ENCODE results near the gene KSR2.
A peak's percentile ranks its signal among the peaks of the same experiment; 100 is the strongest.
"Not testable (repeated sequence)": the region's sequence is repeated elsewhere in the genome, so short reads cannot be mapped to it uniquely, and the experiment has no call there.

KSR2 gene

GRCh38 chr12:117857632-117858612, 110.9 kb downstream of the KSR2 start:
- Histone ChIP-seq H3K27me3 (ENCODE audit: control insufficient read depth, insufficient read depth, low read length) (no peaks in the 10 kb centered on the region), H3K9ac (no peak overlapping the region), H3K79me2 (no peaks in the 10 kb centered on the region), H3K4me3 (ENCODE audit: low read depth, low read length) (no peak overlapping the region), H3K27ac (no peak overlapping the region), H3K9me3 (ENCODE audit: control insufficient read depth, low read length) (no peaks in the 10 kb centered on the region), H3K4me2 (ENCODE audit: low read length) (no peak overlapping the region), H2AFZ (no peak overlapping the region), H3K36me3 (ENCODE audit: control insufficient read depth, insufficient read depth, low read length) (no peaks in the 10 kb centered on the region), H3K4me1 (no peaks in the 10 kb centered on the region)
- peak; percentile 18 for TF ChIP-seq CTCF (IDR thresholded peaks at IDR 0.05)

- H2AFZ ChIP-seq; H3K27me3 ChIP-seq (ENCODE audit: control insufficient read depth, insufficient read depth, low read length); H3K9me3 ChIP-seq (ENCODE audit: control insufficient read depth, low read length); H3K36me3 ChIP-seq (ENCODE audit: control insufficient read depth, insufficient read depth, low read length); H3K4me3 ChIP-seq (ENCODE audit: low read depth, low read length); H3K27ac ChIP-seq; H3K79me2 ChIP-seq; H3K4me2 ChIP-seq (ENCODE audit: low read length); H3K9ac ChIP-seq; H3K4me1 ChIP-seq: not testable (repeated sequence)
Observed at GRCh38 chr12:117857139-117857538, 111.7 kb downstream of the KSR2 start.

GRCh38 chr12:117855165-117855564, 113.6 kb downstream of the KSR2 start:
- Histone ChIP-seq H3K4me2 (ENCODE audit: low read length) (no peak overlapping the region), H3K4me1 (no peaks in the 10 kb centered on the region), H3K9ac (no peak overlapping the region), H3K27ac (no peak overlapping the region), H3K27me3 (ENCODE audit: control insufficient read depth, insufficient read depth, low read length) (no peaks in the 10 kb centered on the region), H3K79me2 (no peaks in the 10 kb centered on the region), H3K4me3 (ENCODE audit: low read depth, low read length) (no peak overlapping the region), H3K9me3 (ENCODE audit: control insufficient read depth, low read length) (no peaks in the 10 kb centered on the region), H3K36me3 (ENCODE audit: control insufficient read depth, insufficient read depth, low read length) (no peaks in the 10 kb centered on the region), H2AFZ (no peak overlapping the region)
- no peak for TF ChIP-seq CTCF (IDR thresholded peaks at IDR 0.05)

GRCh38 chr12:117854339-117855012, 114.3 kb downstream of the KSR2 start:
- no peaks in the 10 kb centered on the region for H3K9me3 ChIP-seq (ENCODE audit: control insufficient read depth, low read length)
- no peak overlapping the region for H3K27ac ChIP-seq
- H3K79me2 ChIP-seq, result no peaks in the 10 kb centered on the region
- H3K4me1 ChIP-seq, result no peaks in the 10 kb centered on the region
- H3K4me2 ChIP-seq (ENCODE audit: low read length), result no peak overlapping the region
- no peaks in the 10 kb centered on the region for H3K27me3 ChIP-seq (ENCODE audit: control insufficient read depth, insufficient read depth, low read length)
- no peak overlapping the region for H3K4me3 ChIP-seq (ENCODE audit: low read depth, low read length)
- no peak overlapping the region for H3K9ac ChIP-seq
- peak; percentile 7 for TF ChIP-seq CTCF (IDR thresholded peaks at IDR 0.05)
- no peak overlapping the region for H2AFZ ChIP-seq
- H3K36me3 ChIP-seq (ENCODE audit: control insufficient read depth, insufficient read depth, low read length), result no peaks in the 10 kb centered on the region

- H3K9me3 ChIP-seq (ENCODE audit: control insufficient read depth, low read length), result no peaks in the 10 kb centered on the region
- no peaks in the 10 kb centered on the region for H3K79me2 ChIP-seq
- H3K27ac ChIP-seq, result no peak overlapping the region
- no peak overlapping the region for H2AFZ ChIP-seq
- H3K4me1 ChIP-seq, result no peaks in the 10 kb centered on the region
- H3K9ac ChIP-seq, result no peak overlapping the region
- H3K4me3 ChIP-seq (ENCODE audit: low read depth, low read length), result no peak overlapping the region
- TF ChIP-seq CTCF (IDR thresholded peaks at IDR 0.05), result no peak
- H3K4me2 ChIP-seq (ENCODE audit: low read length), result no peak overlapping the region
- no peaks in the 10 kb centered on the region for H3K27me3 ChIP-seq (ENCODE audit: control insufficient read depth, insufficient read depth, low read length)
- H3K36me3 ChIP-seq (ENCODE audit: control insufficient read depth, insufficient read depth, low read length), result no peaks in the 10 kb centered on the region
Observed at GRCh38 chr12:117853600-117853999, 115.2 kb downstream of the KSR2 start.

All from parathyroid adenoma (tissue), 2 donors.